Fibroblast of pulmonary artery (primary cell): ENCODE results near the gene SRGAP1.

ENCODE experiments used
- DNase-seq: peaks from one replicate; pipeline ENCODE4 v3.0.0-alpha.2; 2010; ENCODE audit warnings: low read depth
- H3K4me3 ChIP-seq: replicated peaks from 2 replicates; pipeline ENCODE4 v1.5.1; 2011; ENCODE audit warnings: low read depth, mild to moderate bottlenecking, control low read depth, low read length, moderate library complexity
- TF ChIP-seq, protein P1 (sequence below): IDR thresholded peaks from 2 replicates; pipeline ENCODE4 v1.5.1; 2011; ENCODE audit warnings: mild to moderate bottlenecking, control low read depth, low read length, inconsistent platforms; ENCODE audit errors: missing control alignments

SRGAP1 gene

DNA sequence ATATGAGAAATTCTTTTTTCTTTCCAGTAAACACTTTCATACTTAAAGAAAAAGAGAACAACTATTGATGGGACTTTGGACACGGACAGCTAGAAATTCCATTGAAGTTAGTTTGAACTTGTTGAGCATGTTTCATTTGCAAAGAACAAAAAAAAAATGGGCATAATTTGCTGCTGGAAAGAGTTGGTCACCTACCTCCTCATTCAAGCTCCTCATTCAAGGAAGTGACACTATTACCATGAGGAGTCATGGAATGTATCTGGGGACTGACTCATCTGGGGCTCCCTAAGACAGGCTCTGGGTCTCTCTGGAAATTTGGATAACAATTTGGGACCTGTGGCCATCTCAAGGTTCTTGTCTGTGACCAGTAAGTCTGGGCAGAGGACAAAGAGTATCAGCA lies 327.2 kb downstream of the SRGAP1 start:
- peak; percentile 35 for DNase-seq
- TF ChIP-seq, protein P1, sequence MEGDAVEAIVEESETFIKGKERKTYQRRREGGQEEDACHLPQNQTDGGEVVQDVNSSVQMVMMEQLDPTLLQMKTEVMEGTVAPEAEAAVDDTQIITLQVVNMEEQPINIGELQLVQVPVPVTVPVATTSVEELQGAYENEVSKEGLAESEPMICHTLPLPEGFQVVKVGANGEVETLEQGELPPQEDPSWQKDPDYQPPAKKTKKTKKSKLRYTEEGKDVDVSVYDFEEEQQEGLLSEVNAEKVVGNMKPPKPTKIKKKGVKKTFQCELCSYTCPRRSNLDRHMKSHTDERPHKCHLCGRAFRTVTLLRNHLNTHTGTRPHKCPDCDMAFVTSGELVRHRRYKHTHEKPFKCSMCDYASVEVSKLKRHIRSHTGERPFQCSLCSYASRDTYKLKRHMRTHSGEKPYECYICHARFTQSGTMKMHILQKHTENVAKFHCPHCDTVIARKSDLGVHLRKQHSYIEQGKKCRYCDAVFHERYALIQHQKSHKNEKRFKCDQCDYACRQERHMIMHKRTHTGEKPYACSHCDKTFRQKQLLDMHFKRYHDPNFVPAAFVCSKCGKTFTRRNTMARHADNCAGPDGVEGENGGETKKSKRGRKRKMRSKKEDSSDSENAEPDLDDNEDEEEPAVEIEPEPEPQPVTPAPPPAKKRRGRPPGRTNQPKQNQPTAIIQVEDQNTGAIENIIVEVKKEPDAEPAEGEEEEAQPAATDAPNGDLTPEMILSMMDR = no peak
- H3K4me3 ChIP-seq = no peak overlapping the region

DNA sequence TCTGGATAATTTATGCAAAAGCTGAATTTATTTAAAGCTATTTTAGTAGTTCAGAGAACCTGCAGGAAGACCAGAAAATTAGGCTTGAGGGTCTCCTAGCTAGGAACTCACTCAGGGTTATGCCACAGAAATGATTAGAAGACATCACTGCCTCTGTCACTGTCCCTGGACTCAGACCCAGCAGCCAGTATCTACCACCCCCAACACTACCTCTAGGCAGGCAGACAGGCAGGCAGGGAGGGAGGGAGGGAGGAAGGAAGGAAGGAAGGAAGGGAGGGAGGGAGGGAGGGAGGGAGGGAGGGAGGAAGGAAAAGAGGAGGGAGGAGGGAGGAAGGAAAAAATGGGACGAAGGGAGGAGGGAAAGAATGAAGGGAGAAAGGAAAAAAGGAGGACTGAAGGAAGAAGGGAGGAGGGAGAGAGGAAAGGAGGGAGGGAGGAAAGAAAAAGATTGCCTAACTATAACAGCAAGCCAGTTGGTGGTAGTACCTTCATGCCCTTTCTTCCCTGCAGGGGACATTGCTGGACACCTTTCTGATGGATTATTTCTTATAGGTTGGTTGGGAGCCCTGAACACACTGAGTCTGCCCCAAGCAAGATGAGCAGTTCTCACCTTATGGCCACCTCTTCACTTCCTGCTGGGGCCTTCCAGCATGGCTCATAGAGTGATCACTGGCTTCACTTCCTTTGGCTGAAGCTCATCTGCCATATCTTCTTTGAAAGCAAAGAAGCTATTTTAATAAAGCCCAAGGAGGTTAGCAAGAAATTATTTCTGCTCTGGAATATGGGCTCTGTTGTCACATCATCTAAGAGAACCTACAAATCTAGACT lies 327.9 kb downstream of the SRGAP1 start:
- no peak for DNase-seq
- no peak overlapping the region for H3K4me3 ChIP-seq
- TF ChIP-seq, protein P1 = no peak

DNA sequence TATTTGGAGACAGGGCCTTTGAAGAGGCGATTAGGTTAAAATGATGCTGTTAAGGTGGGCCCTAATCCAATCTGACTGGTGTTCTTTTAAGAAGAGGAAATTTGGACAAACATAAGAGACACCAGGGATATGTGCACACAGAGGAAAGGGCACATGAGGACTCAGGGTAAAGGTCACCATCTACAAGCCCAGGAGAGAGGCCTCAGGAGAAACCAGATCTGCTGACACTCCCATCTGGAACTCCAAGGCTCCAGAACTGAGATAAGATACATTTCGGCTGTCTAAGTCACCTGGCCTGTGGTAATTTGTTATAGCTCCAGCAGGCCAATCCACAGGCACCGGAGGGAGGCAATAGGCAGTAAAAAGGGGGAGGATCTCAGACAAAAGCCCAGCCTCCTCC lies 329.0 kb downstream of the SRGAP1 start:
- H3K4me3 ChIP-seq = no peak overlapping the region
- no peak for DNase-seq
- TF ChIP-seq, protein P1 = no peak

DNA sequence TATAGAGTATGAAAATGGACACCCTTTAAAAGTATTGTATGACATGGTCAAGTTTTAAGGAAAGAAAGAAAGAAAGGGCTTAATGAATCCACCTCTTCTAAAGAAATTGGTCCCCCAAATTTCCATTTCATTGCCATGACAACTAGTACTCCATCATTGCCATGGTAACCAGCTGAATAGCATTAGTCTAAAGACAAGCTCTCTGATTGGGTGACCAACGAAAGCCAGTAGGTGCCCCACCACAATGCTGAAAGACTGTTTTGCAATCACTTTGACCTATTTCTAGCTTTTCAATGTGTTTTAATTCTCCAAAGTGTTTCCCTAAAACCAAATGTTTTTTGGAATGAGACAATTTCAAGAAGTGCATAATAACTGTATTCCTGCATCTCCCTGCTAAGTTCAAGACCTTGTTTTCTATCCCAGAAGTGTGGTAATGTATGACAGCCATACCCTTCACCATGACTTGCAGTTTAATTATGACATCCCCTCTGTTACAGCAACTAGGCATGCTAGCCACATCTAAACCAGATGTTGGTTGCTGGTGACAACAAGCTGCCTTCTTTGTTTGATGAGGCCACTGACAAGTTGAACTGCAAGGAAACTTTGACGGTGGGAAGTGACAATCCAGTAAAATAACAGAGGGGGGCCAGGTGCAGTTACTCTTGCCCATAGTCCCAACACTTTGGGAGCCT lies 330.9 kb downstream of the SRGAP1 start:
- DNase-seq = peak; percentile 29
- H3K4me3 ChIP-seq = no peak overlapping the region
- TF ChIP-seq, protein P1 = no peak

DNA sequence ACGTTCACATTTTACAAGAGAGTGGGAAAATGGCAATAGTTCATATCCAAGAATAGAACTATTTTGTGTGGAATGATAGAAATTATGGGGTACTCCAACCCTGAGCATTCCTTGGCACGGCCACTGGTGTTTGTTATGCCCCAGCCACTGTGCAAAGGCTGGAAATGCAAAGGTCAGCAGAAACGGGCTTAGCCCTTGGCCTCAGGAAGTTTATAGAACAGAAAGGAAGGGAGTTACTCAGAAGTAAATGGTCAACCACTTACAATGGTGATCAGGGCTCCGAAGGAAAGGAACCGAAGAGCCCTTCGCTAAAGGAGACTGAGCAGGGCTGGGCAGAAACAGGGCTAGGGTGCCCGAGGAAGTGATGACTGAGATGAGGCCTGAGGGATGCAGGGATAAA lies 332.5 kb downstream of the SRGAP1 start:
- TF ChIP-seq, protein P1 = no peak
- no peak overlapping the region for H3K4me3 ChIP-seq
- DNase-seq = no peak

DNA sequence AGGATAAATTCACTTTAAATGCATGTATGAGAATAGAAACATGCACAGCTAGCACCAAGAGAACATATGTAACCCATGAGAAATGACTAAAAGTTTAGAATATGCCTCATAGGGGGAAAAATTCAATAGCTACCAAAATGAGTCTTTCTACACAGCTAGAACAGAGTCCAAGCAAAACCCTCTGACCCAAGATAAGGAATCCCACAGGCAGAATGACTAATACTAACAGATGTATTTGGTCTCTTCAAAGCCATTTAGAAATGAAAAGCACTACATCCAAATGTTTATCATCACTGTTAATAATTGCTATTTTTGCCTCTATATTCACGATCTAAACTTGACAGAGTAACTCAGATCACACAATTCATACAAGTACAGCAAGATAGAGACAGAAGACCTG lies 333.6 kb downstream of the SRGAP1 start:
- TF ChIP-seq, protein P1 = no peak
- peak; percentile 78 for DNase-seq
- no peak overlapping the region for H3K4me3 ChIP-seq
